Activated CD8-positive, alpha-beta memory T cell treated with anti-CD3 and anti-CD28 coated beads, Interleukin-2, amount 10 ng/mL, durations not matched to agents 7 days and 5 days (primary cell): ENCODE results near the gene TNPO2. TPM values are rescaled to one million over a fixed set of nuclear protein-coding genes. Genes with fewer than 3 reads are reported as not detected.

Experiments
- ATAC-seq: fragments of 150-1000 bp; cut with Tn5 transposase; one replicate; pipeline ENCODE4 v1.10.0; 2021; ENCODE audit warnings: moderate library complexity
- CTCF ChIA-PET: fragments of 350-600 bp; sonication (Branson Sonifier 250); formaldehyde crosslinking; loops from one replicate; lab custom pipeline; 2021; ENCODE audit warnings: antibody characterized with exemption; lab: Charles Lee
- DNase-seq: peaks from one replicate; pipeline ENCODE4 v3.0.0-alpha.2; 2020
- H3K27ac Mint-ChIP-seq: one replicate; pipeline ENCODE4 v1.8.0; 2021; ENCODE audit warnings: mild to moderate bottlenecking, mixed read lengths
- H3K27me3 Mint-ChIP-seq: one replicate; pipeline ENCODE4 v1.8.0; 2021; ENCODE audit warnings: mixed read lengths
- H3K36me3 Mint-ChIP-seq: one replicate; pipeline ENCODE4 v1.8.0; 2021; ENCODE audit warnings: mild to moderate bottlenecking, mixed read lengths
- H3K4me1 Mint-ChIP-seq: one replicate; pipeline ENCODE4 v1.8.0; 2021; ENCODE audit warnings: mixed read lengths
- H3K4me3 Mint-ChIP-seq: one replicate; pipeline ENCODE4 v1.8.0; 2021; ENCODE audit warnings: mild to moderate bottlenecking, moderate library complexity, mixed read lengths
- H3K9me3 Mint-ChIP-seq: one replicate; pipeline ENCODE4 v1.8.0; 2022; ENCODE audit warnings: low read depth, mixed read lengths
- total RNA-seq, 2 experiments: library from RNA; stranded (reverse); gene quantifications; one replicate each; pipeline ENCODE4 v1.2.3, GENCODE V29; 2021

TNPO2 gene
- total RNA-seq, 2 experiments from 2014 or later = 101 to 104 TPM

DNA sequence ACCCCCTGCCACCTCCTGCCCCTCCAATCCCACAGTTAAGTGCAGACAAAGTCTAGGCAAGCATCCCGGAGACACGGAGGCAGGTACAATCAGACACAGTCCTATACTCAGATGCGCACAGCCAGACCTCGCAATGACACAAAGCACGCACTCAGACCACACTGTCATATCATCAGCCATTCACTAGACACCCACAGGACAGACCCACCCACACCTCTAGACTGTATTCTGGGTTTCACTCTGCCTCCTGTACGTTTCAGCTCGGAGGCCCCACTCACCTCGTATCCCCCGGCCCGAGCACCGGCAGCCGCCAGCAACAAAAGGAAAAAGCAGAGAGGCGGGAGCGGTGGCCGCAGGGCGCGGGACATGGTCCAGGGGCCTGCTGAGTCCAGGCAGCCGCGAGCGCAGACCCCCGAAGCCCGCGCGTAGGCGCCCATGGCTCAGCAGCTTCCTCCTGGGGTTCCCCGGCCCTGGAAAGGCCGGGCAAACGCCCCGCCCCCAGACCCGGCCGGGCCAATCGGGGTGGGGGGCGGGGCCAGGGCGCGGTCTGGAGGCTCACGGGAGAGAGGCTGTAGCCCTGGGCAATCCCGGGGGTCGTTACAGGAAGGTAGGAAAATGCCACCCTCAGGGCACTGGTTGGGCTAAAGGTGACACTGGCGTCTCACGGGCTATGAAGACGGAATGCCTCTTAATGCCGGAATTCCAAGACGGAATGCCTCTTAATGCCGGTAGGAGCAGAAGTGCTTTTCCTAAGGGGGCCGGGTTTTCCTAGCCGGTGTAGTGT lies 57.3 kb downstream of the TNPO2 start, which contains the start of the genes MAN2B1 and WDR83:
Gene MAN2B1 (minus strand): TSS at position 478 of the 784 bp plus-strand sequence. CDS start 41 bp downstream, at position 437.
Gene WDR83 (plus strand): TSS at position 543 of the 784 bp plus-strand sequence. CDS start 2,984 bp downstream, outside the sequence.
- ATAC-seq = peak; percentile 83
- CTCF ChIA-PET = interaction anchor here (1.0 to 5.8 kb wide), 6 partner anchors 11 to 180 kb away, joined by 3 to 40 read pairs (median 8); no protein-coding TSS in a partner anchor
- peak; percentile 82 for DNase-seq
- peaks cover 53% of the 10 kb centered on the region for H3K4me1 Mint-ChIP-seq
- peak within 1 kb of the TSS; percentile 78 for H3K27ac Mint-ChIP-seq
- no peaks in the 10 kb centered on the region for H3K27me3 Mint-ChIP-seq
- H3K9me3 Mint-ChIP-seq = no peaks in the 10 kb centered on the region
- H3K36me3 Mint-ChIP-seq = peaks cover 18% of the 10 kb centered on the region
- peak within 1 kb of the TSS; percentile 88 for H3K4me3 Mint-ChIP-seq

DNA sequence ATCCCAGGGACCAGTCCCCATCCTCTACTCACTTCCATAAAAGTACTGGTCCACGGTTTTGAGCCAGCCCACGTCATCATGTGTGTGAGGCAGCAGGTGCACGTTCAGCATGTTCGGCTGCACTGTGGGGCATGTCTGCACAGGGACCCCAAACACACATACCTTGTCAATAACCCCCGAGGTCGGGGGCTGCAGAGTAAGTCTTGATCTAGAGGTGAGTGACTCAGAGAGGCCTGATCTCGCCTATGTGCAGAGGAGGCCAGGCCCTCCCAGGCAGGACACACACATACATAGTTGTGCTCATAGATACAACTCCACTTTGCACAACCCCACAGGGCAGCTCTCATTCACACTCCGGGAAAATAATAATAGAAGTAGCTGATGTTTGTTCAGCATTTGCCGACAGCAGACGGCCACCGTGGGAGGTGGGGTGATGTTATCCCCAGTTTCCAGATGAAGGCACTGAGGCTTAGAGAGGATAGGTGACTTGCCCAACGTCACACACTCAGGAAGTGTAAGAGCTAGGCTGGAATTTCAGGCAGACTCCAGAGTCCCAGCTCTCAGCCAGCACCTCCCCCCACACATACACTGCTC lies 58.0 kb downstream of the TNPO2 start:
- Mint-ChIP-seq H3K36me3 (peaks cover 24% of the 10 kb centered on the region), H3K27ac (peak overlapping the region; percentile 74), H3K4me1 (peaks cover 51% of the 10 kb centered on the region), H3K9me3 (no peaks in the 10 kb centered on the region), H3K27me3 (no peaks in the 10 kb centered on the region), H3K4me3 (peak overlapping the region; percentile 88)
- CTCF ChIA-PET = interaction anchor here (1.0 to 5.8 kb wide), 6 partner anchors 12 to 181 kb away, joined by 3 to 40 read pairs (median 8); no protein-coding TSS in a partner anchor
- ATAC-seq (no peak), DNase-seq (no peak)

DNA sequence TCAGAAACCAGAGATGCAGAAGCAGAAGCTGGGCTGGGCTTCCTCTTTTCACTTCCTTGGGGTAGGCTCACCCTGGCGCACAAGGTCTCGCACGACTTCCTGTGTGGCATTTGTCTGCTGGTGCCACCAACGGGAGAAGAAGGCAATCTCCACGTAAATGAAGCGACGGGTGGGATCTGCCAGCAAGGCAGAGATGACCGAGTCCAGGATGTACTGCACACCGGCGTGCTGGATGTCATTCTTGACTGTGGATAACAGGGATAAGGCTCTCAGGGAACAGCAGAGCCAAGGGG lies 58.5 kb downstream of the TNPO2 start:
- H3K9me3 Mint-ChIP-seq = no peaks in the 10 kb centered on the region
- peak overlapping the region; percentile 88 for H3K4me3 Mint-ChIP-seq

DNA sequence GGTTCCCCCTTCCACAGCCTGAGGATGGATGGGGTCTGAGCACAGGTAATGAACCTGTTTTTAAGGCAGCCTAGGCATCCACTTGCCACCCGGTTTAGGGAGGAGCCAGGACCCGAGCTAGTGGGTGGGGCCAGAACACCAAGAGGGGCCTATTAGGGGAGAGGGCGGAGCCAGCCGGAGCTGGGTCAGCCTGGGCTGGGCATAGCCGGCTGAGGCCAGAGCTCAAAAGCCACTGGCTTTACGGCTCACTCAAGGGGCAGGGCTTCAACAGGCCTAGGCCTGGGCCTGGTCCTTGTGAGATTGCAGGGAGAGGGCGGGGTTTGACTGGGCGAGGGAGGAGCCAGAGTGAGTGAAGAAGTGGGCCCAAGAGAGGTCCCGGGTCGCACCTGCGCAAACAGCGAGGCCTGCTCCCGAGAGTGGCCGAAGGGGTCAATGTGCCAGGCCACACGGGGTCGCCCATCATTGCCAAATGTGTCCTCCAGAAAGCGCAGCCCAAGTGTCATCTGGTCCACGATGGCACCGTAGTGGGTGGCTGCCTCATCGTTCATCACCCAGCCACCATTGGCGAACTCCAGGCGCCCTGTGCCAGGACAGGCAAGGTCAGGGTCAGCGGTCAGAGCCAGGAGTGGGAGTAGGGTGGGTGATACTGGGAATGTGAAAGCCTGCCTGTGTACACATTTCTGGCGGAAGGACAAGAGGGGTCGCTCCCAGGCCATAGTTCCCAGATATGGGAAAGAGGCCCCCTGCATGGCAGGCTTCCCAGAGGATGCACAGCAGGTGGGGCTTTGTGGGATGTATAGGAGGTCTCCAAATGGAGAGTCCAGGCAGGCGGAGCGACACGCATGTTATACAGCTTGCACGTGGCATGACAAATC lies 59.1 kb downstream of the TNPO2 start:
- Mint-ChIP-seq H3K4me1 (peaks cover 43% of the 10 kb centered on the region), H3K4me3 (peak overlapping the region; percentile 88), H3K36me3 (peaks cover 30% of the 10 kb centered on the region), H3K27me3 (no peaks in the 10 kb centered on the region), H3K27ac (peak overlapping the region; percentile 74), H3K9me3 (no peaks in the 10 kb centered on the region)
- CTCF ChIA-PET = interaction anchor here (1.4 to 5.8 kb wide), 4 partner anchors 13 to 101 kb away, joined by 5 to 40 read pairs (median 17); no protein-coding TSS in a partner anchor
- ATAC-seq = no peak
- DNase-seq = no peak

More for the DNA sequence above, 58.5 kb downstream of the TNPO2 start:
- ATAC-seq (no peak), DNase-seq (peak; percentile 74)
- CTCF ChIA-PET = interaction anchor here (1.4 to 5.8 kb wide), 5 partner anchors 13 to 101 kb away, joined by 5 to 40 read pairs (median 10); no protein-coding TSS in a partner anchor
- no peaks in the 10 kb centered on the region for H3K27me3 Mint-ChIP-seq
- H3K4me1 Mint-ChIP-seq = peaks cover 46% of the 10 kb centered on the region
- H3K36me3 Mint-ChIP-seq = peaks cover 27% of the 10 kb centered on the region
- peak overlapping the region; percentile 74 for H3K27ac Mint-ChIP-seq

DNA sequence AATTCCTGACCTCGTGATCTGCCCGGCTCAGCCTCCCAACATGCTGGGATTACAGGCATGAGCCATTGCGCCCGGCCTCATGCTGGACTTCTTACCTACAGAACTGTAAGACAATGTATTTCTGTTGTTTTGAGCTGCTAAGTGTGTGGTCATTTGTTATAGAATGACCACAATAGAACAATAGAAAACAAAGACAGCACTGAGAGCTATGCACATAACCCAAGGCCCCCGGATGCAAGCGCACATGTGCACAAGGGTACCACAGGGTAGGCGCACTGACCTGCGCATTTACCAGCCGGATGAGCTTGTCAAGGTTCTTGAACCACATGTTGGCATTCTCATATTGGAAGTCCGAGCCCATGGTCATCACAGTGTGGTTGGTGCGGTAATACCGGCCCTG lies 62.8 kb downstream of the TNPO2 start:
- ATAC-seq (no peak), DNase-seq (no peak)
- CTCF ChIA-PET = interaction anchor here (2.5 kb wide), 1 partner anchor 11 kb away, joined by 11 read pairs; no protein-coding TSS in a partner anchor
- Mint-ChIP-seq H3K36me3 (peaks cover 49% of the 10 kb centered on the region), H3K4me3 (no peak overlapping the region), H3K9me3 (no peaks in the 10 kb centered on the region), H3K27me3 (no peaks in the 10 kb centered on the region), H3K27ac (no peak overlapping the region), H3K4me1 (peaks cover 20% of the 10 kb centered on the region)

DNA sequence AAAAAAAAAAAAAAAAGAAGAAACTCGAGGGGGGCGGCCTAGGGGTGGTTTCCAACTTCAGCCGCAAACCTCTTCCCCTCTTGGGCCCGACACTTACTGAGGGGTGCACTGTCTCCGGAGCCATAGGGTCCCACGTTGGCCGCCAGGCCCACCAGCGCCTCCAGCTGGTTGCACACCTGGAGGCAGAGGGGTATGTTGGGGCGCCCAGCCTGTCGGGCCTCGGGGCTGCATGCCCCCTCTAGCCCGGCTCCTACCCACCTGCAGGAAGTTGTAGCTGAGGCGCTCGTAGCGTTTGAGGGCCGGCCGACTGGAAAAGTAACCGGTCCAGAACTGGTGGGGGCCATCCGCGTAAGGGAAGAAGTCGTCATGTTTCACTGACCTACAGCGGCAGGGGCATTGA lies 65.8 kb downstream of the TNPO2 start:
- Mint-ChIP-seq H3K27ac (no peak overlapping the region), H3K27me3 (no peaks in the 10 kb centered on the region), H3K4me1 (no peaks in the 10 kb centered on the region), H3K4me3 (no peak overlapping the region), H3K9me3 (no peaks in the 10 kb centered on the region), H3K36me3 (peaks cover 46% of the 10 kb centered on the region)
- no peak for ATAC-seq
- CTCF ChIA-PET = interaction anchor here (0.6 to 1.2 kb wide), 2 partner anchors 18 to 325 kb away, joined by 3 read pairs; no protein-coding TSS in a partner anchor
- no peak for DNase-seq

DNA sequence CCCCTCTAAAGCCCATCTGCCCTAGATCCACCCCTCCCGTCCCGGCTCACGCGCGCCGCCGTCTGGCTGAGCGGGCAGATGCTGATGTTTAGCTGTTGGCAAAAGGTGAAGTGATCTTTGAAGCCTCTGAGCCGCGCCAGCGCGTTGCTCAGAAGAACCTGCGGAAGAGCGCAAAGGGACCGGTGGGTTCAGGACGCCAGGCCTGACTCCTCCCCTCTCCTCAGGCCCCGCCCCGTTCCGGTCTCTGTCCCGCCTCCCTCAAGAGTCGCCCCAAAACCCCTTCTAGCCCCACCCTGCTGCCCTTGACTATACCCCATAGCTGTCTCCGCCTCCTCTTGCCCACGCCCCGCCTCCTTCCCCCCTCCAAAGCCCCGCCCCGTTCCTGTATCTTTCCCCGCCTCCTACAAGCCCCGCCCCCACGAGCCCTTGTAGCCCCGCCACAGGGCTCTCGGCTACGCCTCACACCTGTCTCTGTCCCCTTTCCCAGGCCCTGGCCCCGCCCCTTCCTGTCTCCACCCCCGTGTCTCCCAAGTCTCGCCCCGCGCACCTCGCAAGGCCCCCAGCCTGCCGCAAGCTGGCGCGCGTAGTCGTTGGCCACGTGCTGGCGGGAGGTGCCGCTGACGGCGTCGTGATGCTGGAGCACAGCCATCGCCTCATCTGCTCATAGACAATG lies 66.7 kb downstream of the TNPO2 start:
- no peaks in the 10 kb centered on the region for H3K27me3 Mint-ChIP-seq
- H3K27ac Mint-ChIP-seq = no peak overlapping the region
- DNase-seq (no peak), ATAC-seq (peak; percentile 57)
- peaks cover 45% of the 10 kb centered on the region for H3K36me3 Mint-ChIP-seq
- H3K4me3 Mint-ChIP-seq = no peak overlapping the region
- CTCF ChIA-PET = interaction anchor here (0.6 to 1.2 kb wide), 2 partner anchors 17 to 325 kb away, joined by 3 read pairs; no protein-coding TSS in a partner anchor
- H3K4me1 Mint-ChIP-seq = no peaks in the 10 kb centered on the region
- no peaks in the 10 kb centered on the region for H3K9me3 Mint-ChIP-seq

DNA sequence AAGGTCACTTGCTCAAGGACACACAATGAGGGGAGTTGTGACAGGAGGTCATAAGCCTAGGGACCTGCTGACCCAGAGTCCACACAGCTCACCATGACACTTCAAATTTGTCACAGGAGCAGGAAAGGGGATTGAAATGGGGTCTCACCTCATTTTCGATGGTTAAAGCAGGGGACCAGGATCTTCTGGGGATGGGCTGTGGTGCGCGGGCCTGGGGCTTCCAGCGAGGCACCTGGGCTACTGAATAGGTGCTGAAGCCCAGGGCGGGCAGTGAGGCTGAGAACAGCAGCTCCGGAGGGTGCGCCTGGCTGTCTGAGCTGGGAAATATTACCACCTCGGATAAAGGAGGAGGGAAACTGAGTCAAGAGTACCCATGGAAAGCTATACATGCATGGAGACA lies 68.2 kb downstream of the TNPO2 start:
- H3K27ac Mint-ChIP-seq = no peak overlapping the region
- H3K27me3 Mint-ChIP-seq = no peaks in the 10 kb centered on the region
- no peak overlapping the region for H3K4me3 Mint-ChIP-seq
- no peaks in the 10 kb centered on the region for H3K4me1 Mint-ChIP-seq
- ATAC-seq (no peak), DNase-seq (no peak)
- CTCF ChIA-PET = interaction anchor here (0.8 to 1.3 kb wide), 3 partner anchors 19 to 91 kb away, joined by 3 read pairs; no protein-coding TSS in a partner anchor
- no peaks in the 10 kb centered on the region for H3K9me3 Mint-ChIP-seq
- H3K36me3 Mint-ChIP-seq = peaks cover 44% of the 10 kb centered on the region

DNA sequence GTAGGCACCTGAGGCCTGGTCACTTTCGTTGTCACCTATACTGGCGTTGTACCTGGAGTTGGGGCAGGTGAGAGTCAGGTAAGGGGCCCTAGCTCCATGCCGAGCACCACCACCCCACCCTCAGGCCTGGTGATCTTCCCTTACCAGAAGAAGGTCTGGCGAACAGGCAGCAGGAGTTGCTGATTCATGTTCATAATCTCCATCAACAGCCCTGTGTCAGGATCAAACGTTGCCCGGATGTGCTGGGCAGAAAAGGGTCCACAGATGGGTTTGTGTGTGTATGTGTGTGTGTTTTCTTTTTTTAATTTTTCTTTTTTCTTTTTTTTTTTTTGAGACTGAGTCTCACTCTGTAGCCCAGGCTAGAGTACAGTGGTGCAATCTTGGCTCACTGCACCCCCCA lies 71.5 kb downstream of the TNPO2 start:
- CTCF ChIA-PET = interaction anchor here (1.9 kb wide), 1 partner anchor 12 kb away, joined by 8 read pairs; no protein-coding TSS in a partner anchor
- Mint-ChIP-seq H3K36me3 (peaks cover 47% of the 10 kb centered on the region), H3K9me3 (no peaks in the 10 kb centered on the region), H3K27me3 (no peaks in the 10 kb centered on the region), H3K27ac (no peak overlapping the region), H3K4me1 (peaks cover 2% of the 10 kb centered on the region), H3K4me3 (no peak overlapping the region)
- DNase-seq (no peak), ATAC-seq (no peak)

DNA sequence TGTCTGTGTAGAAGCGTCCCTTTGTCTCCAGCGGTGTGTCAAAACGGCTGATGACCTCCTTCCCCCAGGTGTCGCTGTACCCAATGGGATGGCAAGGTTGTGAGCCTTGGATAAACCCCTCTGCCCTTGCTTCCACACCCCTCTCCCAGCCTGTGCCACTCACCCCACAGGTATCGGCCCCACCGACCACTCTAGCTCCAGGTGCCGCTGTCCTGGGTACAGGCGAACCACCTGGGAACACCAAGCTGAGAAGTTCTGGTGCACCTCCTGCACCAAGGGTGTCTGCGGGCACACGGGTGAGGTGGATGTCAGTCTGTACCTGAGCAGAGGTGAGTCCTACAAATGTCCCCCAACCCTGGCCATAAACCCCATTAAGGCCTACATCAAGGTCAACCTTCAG lies 73.8 kb downstream of the TNPO2 start:
- Mint-ChIP-seq H3K27me3 (no peaks in the 10 kb centered on the region), H3K4me3 (no peak overlapping the region), H3K4me1 (peaks cover 2% of the 10 kb centered on the region), H3K36me3 (peaks cover 27% of the 10 kb centered on the region), H3K27ac (no peak overlapping the region), H3K9me3 (no peaks in the 10 kb centered on the region)
- CTCF ChIA-PET = interaction anchor here (1.5 kb wide), 1 partner anchor 10 kb away, joined by 6 read pairs; no protein-coding TSS in a partner anchor
- DNase-seq (no peak), ATAC-seq (no peak)
